ENCODE results near the gene ARVCF.

ARVCF gene

GRCh38 chr22:20024650-20025397 is 8.2 kb upstream of the ARVCF start:
- Histone ChIP-seq H2AFZ (no peak overlapping the region), H3K4me1 (no peaks in the 10 kb centered on the region), H3K79me2 (peaks cover 10% of the 10 kb centered on the region), H3K9ac (no peak overlapping the region), H3K9me3 (ENCODE audit: control insufficient read depth, low read length) (no peaks in the 10 kb centered on the region), H3K27me3 (ENCODE audit: control insufficient read depth, insufficient read depth, low read length) (no peaks in the 10 kb centered on the region), H3K4me2 (ENCODE audit: low read length) (no peak overlapping the region), H3K36me3 (ENCODE audit: control insufficient read depth, insufficient read depth, low read length) (no peaks in the 10 kb centered on the region), H3K27ac (no peak overlapping the region), H3K4me3 (ENCODE audit: low read depth, low read length) (no peak overlapping the region)
- no peak for TF ChIP-seq CTCF (IDR thresholded peaks at IDR 0.05)

- Histone ChIP-seq H3K9me3 (ENCODE audit: control insufficient read depth, low read length) (no peaks in the 10 kb centered on the region), H3K27ac (no peak overlapping the region), H3K4me2 (ENCODE audit: low read length) (no peak overlapping the region), H3K27me3 (ENCODE audit: control insufficient read depth, insufficient read depth, low read length) (no peaks in the 10 kb centered on the region), H3K4me1 (no peaks in the 10 kb centered on the region), H3K36me3 (ENCODE audit: control insufficient read depth, insufficient read depth, low read length) (no peaks in the 10 kb centered on the region), H3K79me2 (peaks cover 10% of the 10 kb centered on the region), H3K9ac (no peak overlapping the region), H3K4me3 (ENCODE audit: low read depth, low read length) (no peak overlapping the region), H2AFZ (no peak overlapping the region)
- no peak for TF ChIP-seq CTCF (IDR thresholded peaks at IDR 0.05)
These were observed 7.6 kb upstream of the ARVCF start for GRCh38 chr22:20024225-20024624.

GRCh38 chr22:20022978-20023613 is 6.5 kb upstream of the ARVCF start:
- H3K79me2 ChIP-seq: peaks cover 10% of the 10 kb centered on the region
- no peak overlapping the region for H3K4me3 ChIP-seq (ENCODE audit: low read depth, low read length)
- H3K36me3 ChIP-seq (ENCODE audit: control insufficient read depth, insufficient read depth, low read length): no peaks in the 10 kb centered on the region
- no peak overlapping the region for H3K27ac ChIP-seq
- no peaks in the 10 kb centered on the region for H3K27me3 ChIP-seq (ENCODE audit: control insufficient read depth, insufficient read depth, low read length)
- no peak overlapping the region for H3K9ac ChIP-seq
- H3K4me1 ChIP-seq: no peaks in the 10 kb centered on the region
- no peak overlapping the region for H2AFZ ChIP-seq
- peak overlapping the region; percentile 100 for H3K4me2 ChIP-seq (ENCODE audit: low read length)
- no peak for TF ChIP-seq CTCF (IDR thresholded peaks at IDR 0.05)
- no peaks in the 10 kb centered on the region for H3K9me3 ChIP-seq (ENCODE audit: control insufficient read depth, low read length)

- TF ChIP-seq CTCF (IDR thresholded peaks at IDR 0.05): no peak
- Histone ChIP-seq H3K36me3 (ENCODE audit: control insufficient read depth, insufficient read depth, low read length) (no peaks in the 10 kb centered on the region), H2AFZ (no peak overlapping the region), H3K27me3 (ENCODE audit: control insufficient read depth, insufficient read depth, low read length) (no peaks in the 10 kb centered on the region), H3K27ac (peak overlapping the region; percentile 69), H3K4me2 (ENCODE audit: low read length) (peak overlapping the region; percentile 100), H3K9ac (no peak overlapping the region), H3K4me3 (ENCODE audit: low read depth, low read length) (peak overlapping the region; percentile 99), H3K4me1 (no peaks in the 10 kb centered on the region), H3K9me3 (ENCODE audit: control insufficient read depth, low read length) (no peaks in the 10 kb centered on the region), H3K79me2 (peaks cover 10% of the 10 kb centered on the region)
These were observed 5.8 kb upstream of the ARVCF start for GRCh38 chr22:20022231-20022977.
